GM12878 (cell line): ENCODE results near the gene SLC13A3. TPM values are rescaled to one million over a fixed set of nuclear protein-coding genes. Genes with fewer than 3 reads are reported as not detected.

Experiments
- ATAC-seq: fragments of 200-7000 bp; cut with Tn5 transposase; 3 replicates; pipeline ENCODE4 v1.9.1; 2020; ENCODE audit warnings: mild to moderate bottlenecking, moderate library complexity
- BruUV-seq: library from RNA; stranded (reverse); fragments of 400-500 nt; replicated peaks from 2 replicates; lab custom pipeline; 2021; lab: Mats Ljungman, UMichigan
- CTCF ChIA-PET: fragments of 300-600 bp; sonication (Branson Sonifier 250); formaldehyde crosslinking; extraction: SDS; loops from one replicate; lab custom pipeline; 2021; ENCODE audit warnings: inconsistent platforms; lab: Yijun Ruan, JAX
- POLR2A ChIA-PET: fragments of 350-600 bp; formaldehyde crosslinking; extraction: SDS; loops from one replicate; lab custom pipeline; 2021; ENCODE audit warnings: inconsistent platforms; lab: Charles Lee
- RAD21 ChIA-PET: fragments of 300-600 bp; sonication (Branson Sonifier 250); formaldehyde crosslinking; loops from one replicate; lab custom pipeline; 2023; ENCODE audit warnings: antibody characterized with exemption; ENCODE audit not compliant: unreplicated experiment; lab: Charles Lee
- SMC1A ChIA-PET: fragments of 300-600 bp; sonication (Branson Sonifier 250); formaldehyde crosslinking; loops from one replicate; lab custom pipeline; 2023; ENCODE audit not compliant: unreplicated experiment, uncharacterized antibody; lab: Charles Lee
- DNase-seq: peaks from one replicate; pipeline ENCODE4 v3.0.0-alpha.2; 2011; ENCODE audit warnings: low read depth, low spot score
- FAIRE-seq: peaks from 3 replicates; lab custom pipeline; 2011; peaks lifted over from hg19 to GRCh38; lab: Jason Lieb, UNC
- H2AFZ ChIP-seq: 2 replicates; pipeline ENCODE4 v1.6.0; 2011; ENCODE audit warnings: low read depth, low read length, control low read depth; ENCODE audit not compliant: control insufficient read depth
- H3K27ac ChIP-seq: 2 replicates; pipeline ENCODE4 v1.5.1; 2011; ENCODE audit warnings: control low read depth; ENCODE audit not compliant: control insufficient read depth, insufficient read depth
- H3K27me3 ChIP-seq, 2 experiments: replicated peaks in 1 of 2; 2 replicates each; pipeline versions ENCODE4 v1.6.0 to v1.6.1; 2011; ENCODE audit warnings: low read length in 1 of 2; ENCODE audit not compliant: control insufficient read depth in 2 of 2, insufficient read depth in 2 of 2
- H3K36me3 ChIP-seq, 2 experiments: 2 replicates each; pipeline ENCODE4 v1.5.1; 2011; ENCODE audit warnings: low read length in 1 of 2; ENCODE audit not compliant: control insufficient read depth in 2 of 2, insufficient read depth in 2 of 2
- H3K4me1 ChIP-seq: 2 replicates; pipeline ENCODE4 v1.6.1; 2011; ENCODE audit warnings: mild to moderate bottlenecking, low read length, moderate library complexity, mixed read lengths; ENCODE audit not compliant: control insufficient read depth, insufficient read depth
- H3K4me2 ChIP-seq: 2 replicates; pipeline ENCODE4 v1.6.0; 2011; ENCODE audit warnings: control low read depth; ENCODE audit not compliant: control insufficient read depth, insufficient read depth
- H3K4me3 ChIP-seq: fragments of 200-600 bp; sonication (generic); 2 replicates; pipeline ENCODE4 v1.5.1; 2016
- H3K79me2 ChIP-seq: 2 replicates; pipeline ENCODE4 v1.6.0; 2011; ENCODE audit warnings: low read length; ENCODE audit not compliant: control insufficient read depth, insufficient read depth
- H3K9ac ChIP-seq: 2 replicates; pipeline ENCODE4 v1.8.0; 2011; ENCODE audit warnings: low read length, control low read depth, mixed read lengths; ENCODE audit not compliant: control insufficient read depth, insufficient read depth
- H3K9me3 ChIP-seq: replicated peaks from 3 replicates; pipeline ENCODE4 v1.5.1; 2011; ENCODE audit warnings: mild to moderate bottlenecking, low read length; ENCODE audit not compliant: control insufficient read depth, insufficient read depth
- H4K20me1 ChIP-seq: 2 replicates; pipeline ENCODE4 v1.6.0; 2011; ENCODE audit not compliant: control insufficient read depth, insufficient read depth
- CBX3 ChIP-seq: fragments of 200-600 bp; sonication (generic); IDR thresholded peaks from 2 replicates; pipeline ENCODE4 v1.6.1; 2016; ENCODE audit warnings: low read depth, borderline replicate concordance
- PRDM15 ChIP-seq: fragments of 450-650 bp; formaldehyde crosslinking; IDR thresholded peaks from 2 replicates; pipeline ENCODE4 v1.4.0; 2020; ENCODE audit warnings: mild to moderate bottlenecking, moderate library complexity
- RELA ChIP-seq: fragments of 450-650 bp; IDR thresholded peaks from 2 replicates; pipeline ENCODE4 v1.8.0; 2014; ENCODE audit warnings: borderline replicate concordance; ENCODE audit not compliant: partially characterized antibody
- SREBF2 ChIP-seq: IDR thresholded peaks from 2 replicates; pipeline ENCODE4 v1.6.1; 2012; ENCODE audit warnings: mild to moderate bottlenecking, low read length
- USF1 ChIP-seq: IDR thresholded peaks from 2 replicates; pipeline ENCODE4 v1.6.1; 2011; ENCODE audit warnings: borderline replicate concordance, low read depth, mild to moderate bottlenecking, moderate library complexity, mixed read lengths, low read length; ENCODE audit not compliant: insufficient read depth; ENCODE audit errors: extremely low read length
- WGBS: methylation state at CpG from one replicate; pipeline ENCODE4 v1.1.6; 2016; ENCODE audit warnings: low lambda C conversion rate; ENCODE audit not compliant: insufficient replicate concordance, insufficient coverage; ENCODE audit errors: missing lambda C conversion rate; 5-methylcytosine and 5-hydroxymethylcytosine counted together
- in situ Hi-C: fragments of 300-500 bp; cut with MboI; formaldehyde crosslinking; loops from 9 replicates; pipeline ENCODE4 v1.14.3; 2018; ENCODE audit warnings: mixed read lengths
- intact Hi-C: fragments of 100-400 bp; cut with micrococcal nuclease; formaldehyde crosslinking; loops from one replicate; pipeline ENCODE4 v1.14.2; 2022; ENCODE audit not compliant: unreplicated experiment
- polyA plus RNA-seq, 11 experiments: library from polyadenylated mRNA; depleted of rRNA in 4 of 11; unstranded in 6 of 11; stranded (reverse) in 5 of 11; fragments of >200 nt; fragmentation: Nextera tagmentation in 4 of 11; fragmentation: Illumina TruSeq in 1 of 11; extraction: Ambion mirVana in 4 of 11; extraction: Trizol in 1 of 11; gene quantifications; 1 replicate in 1 of 11; 2 replicates in 10 of 11; pipeline versions ENCODE4 v1.2.1 to v1.2.3, GENCODE V29; 2011 to 2016; ENCODE audit warnings: inconsistent platforms in 2 of 11, missing spikeins in 2 of 11, low read depth in 1 of 11
- total RNA-seq, 4 experiments: library from RNA; depleted of rRNA in 3 of 4; stranded (reverse); fragments of >200 nt in 3 of 4; fragmentation: Illumina TruSeq in 1 of 4; extraction: Trizol in 1 of 4; gene quantifications; 2 replicates each; pipeline versions ENCODE4 v1.2.1 to v1.2.3, GENCODE V29; 2013 to 2021

SLC13A3 gene
- total and polyA plus RNA-seq, 10 of the 15 experiments (the other 5 are each of a cell fraction or from before 2014, with no cell fraction given): 0.03 to 0.76 (median 0.07) TPM; not detected in 4

GRCh38 chr20:46571418-46571817 is 79.8 kb downstream of the SLC13A3 start:
- DNase-seq: no peak
- WGBS: 76% methylated on average over 2 of the region's 2 CpGs
- ChIA-PET CTCF (no interaction called here), POLR2A (interaction anchor here (0.6 kb wide), 1 partner anchor 636 kb away, joined by 8 read pairs; no protein-coding TSS in a partner anchor), SMC1A (no interaction called here), RAD21 (no interaction called here)
- Histone ChIP-seq H3K4me1 (no peaks in the 10 kb centered on the region), H3K27me3 (no peaks in the 10 kb centered on the region), H3K9me3 (no peaks in the 10 kb centered on the region), H2AFZ (no peak overlapping the region), H3K36me3 (no peaks in the 10 kb centered on the region), H3K9ac (no peak overlapping the region), H3K27ac (no peak overlapping the region), H4K20me1 (no peaks in the 10 kb centered on the region), H3K79me2 (no peaks in the 10 kb centered on the region), H3K4me2 (no peak overlapping the region), H3K4me3 (no peak overlapping the region)
- no peak for FAIRE-seq
- ATAC-seq: no peak
- no TSS peak for BruUV-seq
- in situ Hi-C loops: no loop called here
- intact Hi-C loops: no loop called here
- no peak for TF ChIP-seq CBX3
- no peak for TF ChIP-seq PRDM15 (CRISPR knock-in tag)
- TF ChIP-seq SREBF2: no peak
- TF ChIP-seq RELA: no peak
- TF ChIP-seq USF1: no peak
